GM12875 (cell line): ENCODE measurements around the gene SDR9C7.
"Not testable (repeated sequence)": the region's sequence is repeated elsewhere in the genome, so short reads cannot be mapped to it uniquely, and the experiment has no call there.

Experiments used
- H3K4me3 ChIP-seq: one replicate; pipeline ENCODE4 v1.5.1; 2011; ENCODE audit warnings: low read depth, low read length, control low read depth
- TF ChIP-seq, protein P1 (sequence below): IDR thresholded peaks from 2 replicates; pipeline ENCODE4 v1.5.1; 2011; ENCODE audit warnings: low read depth, mild to moderate bottlenecking, control low read depth, inconsistent platforms, low read length, moderate library complexity, borderline replicate concordance; ENCODE audit not compliant: insufficient read depth

Gene SDR9C7

GRCh38 chr12:56900583-56900982 is 33.6 kb downstream of the SDR9C7 start:
- H3K4me3 ChIP-seq: no peak overlapping the region
- TF ChIP-seq, protein P1, sequence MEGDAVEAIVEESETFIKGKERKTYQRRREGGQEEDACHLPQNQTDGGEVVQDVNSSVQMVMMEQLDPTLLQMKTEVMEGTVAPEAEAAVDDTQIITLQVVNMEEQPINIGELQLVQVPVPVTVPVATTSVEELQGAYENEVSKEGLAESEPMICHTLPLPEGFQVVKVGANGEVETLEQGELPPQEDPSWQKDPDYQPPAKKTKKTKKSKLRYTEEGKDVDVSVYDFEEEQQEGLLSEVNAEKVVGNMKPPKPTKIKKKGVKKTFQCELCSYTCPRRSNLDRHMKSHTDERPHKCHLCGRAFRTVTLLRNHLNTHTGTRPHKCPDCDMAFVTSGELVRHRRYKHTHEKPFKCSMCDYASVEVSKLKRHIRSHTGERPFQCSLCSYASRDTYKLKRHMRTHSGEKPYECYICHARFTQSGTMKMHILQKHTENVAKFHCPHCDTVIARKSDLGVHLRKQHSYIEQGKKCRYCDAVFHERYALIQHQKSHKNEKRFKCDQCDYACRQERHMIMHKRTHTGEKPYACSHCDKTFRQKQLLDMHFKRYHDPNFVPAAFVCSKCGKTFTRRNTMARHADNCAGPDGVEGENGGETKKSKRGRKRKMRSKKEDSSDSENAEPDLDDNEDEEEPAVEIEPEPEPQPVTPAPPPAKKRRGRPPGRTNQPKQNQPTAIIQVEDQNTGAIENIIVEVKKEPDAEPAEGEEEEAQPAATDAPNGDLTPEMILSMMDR: no peak

DNA sequence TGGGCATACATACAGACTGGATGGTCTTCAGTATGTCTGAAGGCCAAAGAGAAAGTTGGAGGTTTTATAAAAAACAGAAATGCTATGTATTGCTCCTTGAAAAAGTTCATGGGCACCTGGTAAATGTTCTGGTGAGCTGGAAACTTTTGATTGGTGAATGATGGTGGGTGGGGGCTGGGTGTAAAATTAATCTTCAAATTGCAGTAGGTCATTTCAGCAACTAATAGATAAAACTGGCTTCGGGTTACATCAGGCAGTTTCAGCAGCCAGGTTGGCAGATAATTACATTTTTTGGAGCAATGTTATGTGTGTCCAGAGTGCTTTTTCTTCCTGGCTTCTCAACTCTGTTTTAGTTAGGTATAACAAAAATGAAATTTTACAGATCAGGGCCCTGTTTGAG is 35.3 kb downstream of the SDR9C7 start:
- TF ChIP-seq, protein P1: no peak
- no peak overlapping the region for H3K4me3 ChIP-seq

- H3K4me3 ChIP-seq: no peak overlapping the region
- TF ChIP-seq, protein P1: no peak
Measured at GRCh38 chr12:56897844-56898361, 36.3 kb downstream of the SDR9C7 start.

GRCh38 chr12:56896082-56896481 is 38.1 kb downstream of the SDR9C7 start:
- H3K4me3 ChIP-seq: no peak overlapping the region
- TF ChIP-seq, protein P1: no peak

DNA sequence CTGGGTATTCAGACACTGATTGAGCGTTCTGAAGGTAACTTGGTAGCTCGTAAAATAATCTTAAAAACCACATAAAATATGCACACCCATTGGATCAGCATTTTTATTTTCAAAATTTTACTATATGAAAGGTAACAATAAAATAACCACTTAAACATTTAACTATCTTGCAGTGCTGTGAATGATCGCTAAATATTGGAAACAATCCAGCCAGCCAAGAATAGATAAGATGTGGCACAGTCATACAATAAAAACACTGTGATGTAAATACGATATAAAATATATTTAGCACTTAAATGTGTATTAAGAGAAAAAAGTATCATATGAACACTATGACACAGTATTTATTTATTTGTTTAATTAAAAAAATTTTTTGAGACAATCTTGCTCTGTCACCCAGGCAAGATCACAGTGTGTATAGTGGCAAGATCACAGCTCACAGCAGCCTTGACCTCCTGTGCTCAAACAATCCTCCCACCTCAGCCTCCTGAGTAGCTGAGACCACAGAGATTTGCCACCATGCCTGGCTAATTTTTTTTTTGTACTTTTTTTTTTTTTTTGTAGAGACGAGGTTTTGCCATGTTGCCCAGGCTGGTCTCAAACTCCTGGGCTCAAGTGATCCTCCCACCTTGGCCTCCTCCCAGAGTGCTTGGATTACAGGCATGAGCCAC is 39.4 kb downstream of the SDR9C7 start:
- TF ChIP-seq, protein P1: no peak
- no peak overlapping the region for H3K4me3 ChIP-seq

DNA sequence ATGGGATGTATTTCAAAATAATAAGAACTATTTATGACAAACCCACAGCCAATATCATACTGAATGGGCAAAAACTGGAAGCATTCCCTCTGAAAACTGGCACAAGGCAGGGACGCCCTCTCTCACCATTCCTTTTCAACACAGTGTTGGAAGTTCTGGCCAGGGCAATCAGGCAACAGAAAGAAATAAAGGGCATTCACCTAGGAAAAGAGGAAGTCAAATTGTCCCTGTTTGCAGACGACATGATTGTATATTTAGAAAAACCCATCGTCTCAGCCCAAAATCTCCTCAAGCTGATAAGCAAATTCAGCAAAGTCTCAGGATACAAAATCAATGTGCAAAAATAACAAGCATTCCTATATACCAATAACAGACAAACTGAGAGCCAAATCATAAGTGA is 42.3 kb downstream of the SDR9C7 start:
- not testable (repeated sequence) for H3K4me3 ChIP-seq

DNA sequence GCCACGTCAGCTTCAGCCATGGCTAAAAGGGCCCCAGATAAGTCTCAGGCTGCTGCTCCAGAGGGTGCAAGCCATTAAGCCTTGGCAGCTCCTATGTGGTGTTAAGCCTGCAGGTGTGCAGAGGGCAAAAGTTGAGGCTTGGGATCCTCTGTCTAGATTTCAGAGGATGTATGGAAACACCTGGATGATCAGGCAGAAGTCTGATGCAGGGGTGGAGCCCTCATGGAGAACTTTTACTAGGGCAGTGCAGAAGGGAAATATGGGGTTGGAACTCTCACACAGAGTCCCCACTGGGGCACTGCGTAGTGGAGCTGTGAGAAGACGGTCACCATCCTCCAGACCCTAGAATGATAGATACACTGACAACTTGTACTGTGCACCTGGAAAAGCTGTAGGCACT is 47.9 kb downstream of the SDR9C7 start:
- TF ChIP-seq, protein P1: no peak
- no peak overlapping the region for H3K4me3 ChIP-seq
